Endothelial cell of umbilical vein (primary cell): Measurements from ENCODE around the gene DLEC1. TPM values are rescaled to one million over a fixed set of nuclear protein-coding genes. Genes with fewer than 3 reads are reported as not detected.

Experiments used
- BruUV-seq: library from RNA; stranded (reverse); fragments of 400-500 nt; replicated peaks from 2 replicates; lab custom pipeline; 2021; lab: Mats Ljungman, UMichigan
- CTCF ChIA-PET: fragments of 300-600, 350-600 bp; sonication (Branson Sonifier 250); formaldehyde crosslinking; loops from one replicate; lab custom pipeline; 2021; ENCODE audit warnings: antibody characterized with exemption, inconsistent platforms; lab: Charles Lee
- POLR2A ChIA-PET: fragments of 300-600, 350-600 bp; sonication (Branson Sonifier 250); formaldehyde crosslinking; loops from one replicate; lab custom pipeline; 2021; ENCODE audit warnings: antibody characterized with exemption, inconsistent platforms; lab: Charles Lee
- DNase-seq: peaks from one replicate; pipeline ENCODE4 v3.0.0-alpha.2; 2011; ENCODE audit warnings: low read depth, low spot score
- FAIRE-seq: peaks from 2 replicates; lab custom pipeline; 2011; peaks lifted over from hg19 to GRCh38; lab: Jason Lieb, UNC
- H2AFZ ChIP-seq: 2 replicates; pipeline ENCODE4 v1.6.0; 2012; ENCODE audit warnings: low read depth, low read length, control low read depth, inconsistent platforms
- H3K27ac ChIP-seq: 2 replicates; pipeline ENCODE4 v1.5.1; 2011; ENCODE audit warnings: low read depth, mild to moderate bottlenecking, control low read depth, low read length, moderate library complexity; ENCODE audit not compliant: insufficient read depth
- H3K27me3 ChIP-seq, 2 experiments: 2 replicates each; pipeline versions ENCODE4 v1.6.0 to v1.6.1; 2011; ENCODE audit warnings: low read length in 2 of 2, mixed read lengths in 1 of 2; ENCODE audit not compliant: control insufficient read depth in 2 of 2, insufficient read depth in 2 of 2
- H3K36me3 ChIP-seq, 2 experiments: 2 replicates in 1 of 2; 3 replicates in 1 of 2; pipeline ENCODE4 v1.5.1; 2011; ENCODE audit warnings: low read length in 2 of 2, mild to moderate bottlenecking in 1 of 2, moderate library complexity in 1 of 2; ENCODE audit not compliant: control insufficient read depth in 2 of 2, insufficient read depth in 2 of 2; ENCODE audit errors: extremely low read depth in 1 of 2
- H3K4me1 ChIP-seq: 3 replicates; pipeline ENCODE4 v1.5.1; 2011; ENCODE audit warnings: mild to moderate bottlenecking, low read length; ENCODE audit not compliant: control insufficient read depth, insufficient read depth; ENCODE audit errors: extremely low read depth
- H3K4me2 ChIP-seq: 2 replicates; pipeline ENCODE4 v1.6.1; 2011; ENCODE audit warnings: low read length, control low read depth, mixed read lengths; ENCODE audit not compliant: insufficient read depth
- H3K4me3 ChIP-seq, 3 experiments: fragments of 200-600 bp in 1 of 3; sonication (generic), shearing (Covaris generic) in 1 of 3; replicated peaks in 1 of 3; 2 replicates each; pipeline ENCODE4 v1.5.1; 2011 to 2016; ENCODE audit warnings: control low read depth in 3 of 3, low read length in 3 of 3, mild to moderate bottlenecking in 2 of 3, inconsistent platforms in 1 of 3, low read depth in 1 of 3, moderate library complexity in 1 of 3; ENCODE audit not compliant: insufficient read depth in 1 of 3
- H3K79me2 ChIP-seq: 2 replicates; pipeline ENCODE4 v1.6.0; 2012; ENCODE audit warnings: low read length, inconsistent platforms; ENCODE audit not compliant: control insufficient read depth, insufficient read depth
- H3K9ac ChIP-seq: replicated peaks from 2 replicates; pipeline ENCODE3; 2011; ENCODE audit warnings: low read length, control low read depth; ENCODE audit not compliant: insufficient read depth; ENCODE audit errors: extremely low read depth
- H3K9me1 ChIP-seq: replicated peaks from 3 replicates; pipeline ENCODE4 v1.6.0; 2011; ENCODE audit warnings: mild to moderate bottlenecking, low read length; ENCODE audit not compliant: control insufficient read depth, insufficient read depth; ENCODE audit errors: extremely low read depth
- H3K9me3 ChIP-seq: replicated peaks from 2 replicates; pipeline ENCODE4 v1.5.1; 2012; ENCODE audit warnings: low read length, inconsistent platforms; ENCODE audit not compliant: control insufficient read depth, insufficient read depth
- H4K20me1 ChIP-seq: replicated peaks from 2 replicates; pipeline ENCODE3; 2011; ENCODE audit warnings: mild to moderate bottlenecking, low read length; ENCODE audit not compliant: control insufficient read depth, insufficient read depth; ENCODE audit errors: extremely low read depth
- CTCF ChIP-seq, 2 donors: IDR thresholded peaks; 1 replicate in 1 of 2; 2 replicates in 1 of 2; pipeline ENCODE4 v1.5.1; 2011; ENCODE audit warnings: low read length in 2 of 2, mild to moderate bottlenecking in 2 of 2, moderate library complexity in 2 of 2, control low read depth in 1 of 2, inconsistent platforms in 1 of 2, low read depth in 1 of 2; ENCODE audit not compliant: insufficient read depth in 1 of 2; ENCODE audit errors: extremely low read depth in 1 of 2
- JUN ChIP-seq: IDR thresholded peaks from 2 replicates; pipeline ENCODE4 v1.6.1; 2011; ENCODE audit warnings: borderline replicate concordance, low read depth; ENCODE audit not compliant: insufficient read length, insufficient read depth
- MYC ChIP-seq: IDR thresholded peaks from one replicate; pipeline ENCODE4 v1.6.1; 2011; ENCODE audit warnings: mild to moderate bottlenecking, low read depth, low read length
- dilution Hi-C: fragments of 300-500 bp; cut with MboI; formaldehyde crosslinking; loops from one replicate; pipeline ENCODE4 v1.15.0; 2019; ENCODE audit warnings: low sequenced_read_pairs; ENCODE audit not compliant: extremely low pct_ligation_motif_present
- intact Hi-C: fragments of 100-400 bp; cut with micrococcal nuclease; formaldehyde crosslinking; loops from one replicate; pipeline ENCODE4 v1.10.0; 2022
- polyA plus RNA-seq, 4 experiments: library from polyadenylated mRNA; depleted of rRNA in 3 of 4; stranded (reverse) in 3 of 4; unstranded in 1 of 4; fragments of >200 nt; gene quantifications; 2 replicates each; pipeline versions ENCODE4 v1.2.1 to v1.2.3, GENCODE V29; 2011 to 2012; ENCODE audit warnings: missing spikeins in 1 of 4
- total RNA-seq: library from RNA; stranded (reverse); gene quantifications from 2 replicates; pipeline ENCODE4 v1.2.3, GENCODE V29; 2021

DLEC1 gene
- total and polyA plus RNA-seq, 2 donors (not counting 3 experiments of a cell fraction or from before 2014, with no cell fraction given): not detected

DNA sequence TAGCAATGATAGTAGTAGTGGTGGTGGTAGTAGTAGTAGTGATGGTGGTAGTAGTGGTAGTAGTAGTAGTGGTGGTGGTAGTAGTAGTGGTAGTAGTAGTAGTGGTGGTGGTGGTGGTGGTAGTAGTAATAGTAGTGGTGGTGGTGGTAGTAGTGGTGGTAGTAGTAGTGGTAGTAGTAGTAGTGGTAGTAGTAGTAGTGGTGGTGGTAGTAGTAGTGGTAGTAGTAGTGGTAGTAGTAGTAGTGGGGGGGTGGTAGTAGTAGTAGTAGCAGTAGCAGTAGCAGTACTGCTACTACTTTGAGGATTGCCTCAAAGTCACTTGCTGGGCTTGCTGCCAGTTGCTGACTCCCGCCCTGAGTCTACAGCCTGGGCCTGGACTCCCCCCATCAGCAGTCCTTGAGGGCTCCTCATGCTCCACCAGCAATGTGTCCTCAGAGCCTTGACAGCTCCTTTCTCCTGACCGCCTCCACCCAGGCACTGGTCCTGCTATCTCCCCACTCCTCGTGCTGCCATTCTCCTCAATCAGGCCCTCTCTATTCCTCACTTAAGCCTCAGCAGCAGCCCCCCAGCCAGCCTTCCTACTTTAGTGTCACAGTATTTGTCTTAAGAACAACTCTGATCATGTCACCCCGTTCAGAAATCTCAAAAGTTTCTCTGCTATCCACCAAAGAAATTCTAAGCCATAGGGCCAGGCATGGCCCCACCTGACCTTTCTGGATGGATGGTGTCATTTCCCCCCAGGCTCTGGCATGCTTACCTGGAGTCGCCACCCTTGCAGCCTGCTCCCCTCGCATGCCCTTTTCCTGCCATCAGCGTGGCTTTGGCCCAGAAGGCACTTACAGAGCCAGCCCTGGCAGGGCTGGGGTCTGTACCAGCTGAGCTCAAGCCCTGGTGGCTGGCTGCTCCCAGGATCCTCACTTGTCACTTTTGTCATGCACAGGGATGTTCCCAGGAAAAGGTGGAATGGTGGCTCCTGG, 45.6 kb downstream of the DLEC1 start:
- H3K27ac ChIP-seq: no peak overlapping the region
- H3K9ac ChIP-seq: no peak overlapping the region
- dilution Hi-C loops: no loop called here
- intact Hi-C loops: no loop called here
- no peak overlapping the region for H3K4me3 ChIP-seq
- DNase-seq (no peak), FAIRE-seq (no peak)
- TF ChIP-seq CTCF (IDR thresholded peaks at IDR 0.05; ENCODE audit: extremely low read depth in 1 of 2, insufficient read depth in 1 of 2, low read depth in 1 of 2, low read length in 2 of 2): no peak
- TF ChIP-seq MYC: no peak
- no peak for TF ChIP-seq JUN
- no peak overlapping the region for H2AFZ ChIP-seq
- peaks cover 0 to 2% of the 10 kb centered on the region in 2 experiments for H3K27me3 ChIP-seq
- CTCF ChIA-PET: no interaction called here
- H4K20me1 ChIP-seq: no peaks in the 10 kb centered on the region
- POLR2A ChIA-PET: no interaction called here
- BruUV-seq: no TSS peak
- H3K4me2 ChIP-seq: no peak overlapping the region
- H3K9me3 ChIP-seq: no peaks in the 10 kb centered on the region
- no peaks in the 10 kb centered on the region for H3K9me1 ChIP-seq
- H3K79me2 ChIP-seq: no peaks in the 10 kb centered on the region
- H3K4me1 ChIP-seq: no peaks in the 10 kb centered on the region
- H3K36me3 ChIP-seq: no peaks in the 10 kb centered on the region
